ENCODE measurements around the gene ZDHHC8. TPM values are rescaled to one million over a fixed set of nuclear protein-coding genes. Genes with fewer than 3 reads are reported as not detected.

The ZDHHC8 gene, protein sequence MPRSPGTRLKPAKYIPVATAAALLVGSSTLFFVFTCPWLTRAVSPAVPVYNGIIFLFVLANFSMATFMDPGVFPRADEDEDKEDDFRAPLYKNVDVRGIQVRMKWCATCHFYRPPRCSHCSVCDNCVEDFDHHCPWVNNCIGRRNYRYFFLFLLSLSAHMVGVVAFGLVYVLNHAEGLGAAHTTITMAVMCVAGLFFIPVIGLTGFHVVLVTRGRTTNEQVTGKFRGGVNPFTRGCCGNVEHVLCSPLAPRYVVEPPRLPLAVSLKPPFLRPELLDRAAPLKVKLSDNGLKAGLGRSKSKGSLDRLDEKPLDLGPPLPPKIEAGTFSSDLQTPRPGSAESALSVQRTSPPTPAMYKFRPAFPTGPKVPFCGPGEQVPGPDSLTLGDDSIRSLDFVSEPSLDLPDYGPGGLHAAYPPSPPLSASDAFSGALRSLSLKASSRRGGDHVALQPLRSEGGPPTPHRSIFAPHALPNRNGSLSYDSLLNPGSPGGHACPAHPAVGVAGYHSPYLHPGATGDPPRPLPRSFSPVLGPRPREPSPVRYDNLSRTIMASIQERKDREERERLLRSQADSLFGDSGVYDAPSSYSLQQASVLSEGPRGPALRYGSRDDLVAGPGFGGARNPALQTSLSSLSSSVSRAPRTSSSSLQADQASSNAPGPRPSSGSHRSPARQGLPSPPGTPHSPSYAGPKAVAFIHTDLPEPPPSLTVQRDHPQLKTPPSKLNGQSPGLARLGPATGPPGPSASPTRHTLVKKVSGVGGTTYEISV
- 10 to 100 TPM in 11 of 12 donors, not detected in 1; 31.6 to 62.1 (median 37.2) TPM for polyA plus RNA-seq (ENCODE audit: insufficient read length in 12 of 12)
- long read RNA-seq, donor 1, full-length matches to known transcripts, result 3 of 42 reads
- long read RNA-seq, donor 1, partial matches to known transcripts, result 39 of 42 reads
- long read RNA-seq, donor 1, other reads (novel, unspliced or antisense), result 0 of 42 reads
- long read RNA-seq, donor 2, partial matches to known transcripts, result 0 of 2 reads
- long read RNA-seq, donor 2, other reads (novel, unspliced or antisense), result 0 of 2 reads
- long read RNA-seq, donor 3, full-length matches to known transcripts, result 1 of 1 reads
- long read RNA-seq, donor 3, partial matches to known transcripts, result 0 of 1 reads
- long read RNA-seq, donor 3, other reads (novel, unspliced or antisense), result 0 of 1 reads
- long read RNA-seq, donor 4, partial matches to known transcripts, result 5 of 6 reads
- long read RNA-seq, donor 4, other reads (novel, unspliced or antisense), result 0 of 6 reads
- long read RNA-seq, donor 5, full-length matches to known transcripts, result 9 of 28 reads
- long read RNA-seq, donor 5, partial matches to known transcripts, result 19 of 28 reads
- long read RNA-seq, donor 5, other reads (novel, unspliced or antisense), result 0 of 28 reads
- long read RNA-seq, donor 6, full-length matches to known transcripts, result 1 of 12 reads
- long read RNA-seq, donor 6, partial matches to known transcripts, result 11 of 12 reads
- long read RNA-seq, donor 6, other reads (novel, unspliced or antisense), result 0 of 12 reads
- long read RNA-seq, donor 7, full-length matches to known transcripts, result 2 of 2 reads
- long read RNA-seq, donor 7, partial matches to known transcripts, result 0 of 2 reads
- long read RNA-seq, donor 7, other reads (novel, unspliced or antisense), result 0 of 2 reads
- long read RNA-seq, donor 8, full-length matches to known transcripts, result 5 of 5 reads
- long read RNA-seq, donor 8, partial matches to known transcripts, result 0 of 5 reads
- long read RNA-seq, donor 8, other reads (novel, unspliced or antisense), result 0 of 5 reads
- long read RNA-seq, donor 9, full-length matches to known transcripts, result 2 of 9 reads
- long read RNA-seq, donor 9, partial matches to known transcripts, result 7 of 9 reads
- long read RNA-seq, donor 9, other reads (novel, unspliced or antisense), result 0 of 9 reads
- long read RNA-seq, donor 10, full-length matches to known transcripts, result 4 of 11 reads
- long read RNA-seq, donor 10, partial matches to known transcripts, result 7 of 11 reads
- long read RNA-seq, donor 10, other reads (novel, unspliced or antisense), result 0 of 11 reads
- long read RNA-seq, donor 11, full-length matches to known transcripts, result 3 of 3 reads
- long read RNA-seq, donor 11, partial matches to known transcripts, result 0 of 3 reads
- long read RNA-seq, donor 11, other reads (novel, unspliced or antisense), result 0 of 3 reads

DNA sequence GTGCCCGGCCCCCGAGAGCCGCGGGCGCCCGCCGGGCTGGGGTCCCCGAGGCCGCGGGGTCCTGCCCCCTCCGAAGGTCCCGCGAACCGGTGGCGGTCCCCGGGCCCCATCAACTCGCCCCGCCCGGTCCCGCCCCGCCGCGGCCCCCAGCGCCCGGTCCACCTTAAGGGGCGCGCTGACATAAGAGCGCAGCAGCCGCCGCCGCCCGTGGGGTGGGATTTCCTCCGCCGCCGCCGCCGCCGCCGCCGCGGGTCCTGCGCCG, at the start of gene ZDHHC8:
ZDHHC8 (plus strand) TSS at position 208 of the 262 bp plus-strand sequence. CDS start 144 bp downstream, outside the sequence.
- no peak for DNase-seq

DNA sequence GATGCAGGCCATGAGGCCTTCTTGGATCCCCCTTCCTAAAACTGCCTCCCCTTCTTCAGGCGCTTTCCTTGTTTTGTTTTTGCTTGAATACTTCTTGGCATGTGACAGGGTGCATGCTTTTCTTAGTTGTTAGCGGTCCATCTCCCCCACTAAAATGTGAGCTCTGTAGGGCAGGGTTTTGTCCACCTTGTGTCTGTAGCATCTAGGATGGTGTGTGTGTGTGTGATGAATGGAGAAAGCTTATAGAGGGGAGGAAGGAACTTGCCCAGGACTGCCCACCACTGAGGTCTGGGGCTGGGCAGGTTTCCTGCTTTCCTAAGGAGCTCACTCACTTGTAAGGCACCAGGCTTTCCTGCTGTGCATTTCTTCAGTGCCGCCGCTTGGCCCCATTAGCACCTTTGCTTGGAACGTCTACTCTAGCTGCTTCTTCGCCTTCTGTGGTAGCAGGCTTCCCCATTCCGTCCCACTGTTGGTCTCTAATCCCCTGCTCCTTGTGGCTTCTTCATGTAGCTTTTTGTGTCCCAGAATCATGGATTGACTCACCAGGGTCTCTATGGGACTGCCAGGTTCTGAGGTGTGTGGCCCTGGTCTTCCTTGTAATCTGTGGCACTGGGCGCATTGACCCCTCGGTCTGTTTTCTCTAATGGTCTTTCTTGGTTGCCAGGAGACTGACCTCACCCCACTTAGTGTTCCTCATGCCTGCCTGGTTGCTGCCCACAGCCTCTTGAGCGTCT, 48.3 kb upstream of the ZDHHC8 start:
- DNase-seq, result no peak

DNA sequence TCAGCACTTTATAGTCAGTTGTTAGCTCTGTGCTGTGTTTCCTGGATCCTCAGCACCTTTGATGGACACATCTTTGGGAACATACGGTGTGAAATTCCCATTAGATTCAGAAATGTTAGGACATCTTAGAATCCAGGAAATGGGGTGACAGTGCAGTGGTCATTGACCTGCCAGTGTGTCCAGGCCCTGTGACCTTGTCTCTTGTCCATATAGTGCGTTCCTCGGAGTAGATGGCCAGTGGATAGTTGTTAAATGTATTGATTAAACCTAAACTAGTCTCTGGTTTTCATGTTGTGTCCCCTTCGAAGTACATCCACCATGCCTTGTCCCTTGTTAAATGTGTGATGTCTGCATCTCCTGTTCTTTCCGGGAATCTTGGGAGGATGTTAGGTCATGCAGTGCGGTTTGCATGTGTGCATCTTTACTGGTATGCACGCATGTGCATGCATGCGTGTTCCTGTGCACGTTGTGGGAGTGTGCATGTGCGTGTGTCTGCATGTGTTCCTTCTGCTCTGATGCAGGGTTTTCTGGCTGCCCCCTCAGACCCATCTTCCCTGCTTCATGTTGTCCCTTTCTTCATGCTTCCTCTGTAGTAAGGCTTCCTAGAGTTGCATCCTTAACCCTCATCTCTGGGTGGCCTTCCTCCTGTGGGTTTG, 47.6 kb upstream of the ZDHHC8 start:
- no peak for DNase-seq

DNA sequence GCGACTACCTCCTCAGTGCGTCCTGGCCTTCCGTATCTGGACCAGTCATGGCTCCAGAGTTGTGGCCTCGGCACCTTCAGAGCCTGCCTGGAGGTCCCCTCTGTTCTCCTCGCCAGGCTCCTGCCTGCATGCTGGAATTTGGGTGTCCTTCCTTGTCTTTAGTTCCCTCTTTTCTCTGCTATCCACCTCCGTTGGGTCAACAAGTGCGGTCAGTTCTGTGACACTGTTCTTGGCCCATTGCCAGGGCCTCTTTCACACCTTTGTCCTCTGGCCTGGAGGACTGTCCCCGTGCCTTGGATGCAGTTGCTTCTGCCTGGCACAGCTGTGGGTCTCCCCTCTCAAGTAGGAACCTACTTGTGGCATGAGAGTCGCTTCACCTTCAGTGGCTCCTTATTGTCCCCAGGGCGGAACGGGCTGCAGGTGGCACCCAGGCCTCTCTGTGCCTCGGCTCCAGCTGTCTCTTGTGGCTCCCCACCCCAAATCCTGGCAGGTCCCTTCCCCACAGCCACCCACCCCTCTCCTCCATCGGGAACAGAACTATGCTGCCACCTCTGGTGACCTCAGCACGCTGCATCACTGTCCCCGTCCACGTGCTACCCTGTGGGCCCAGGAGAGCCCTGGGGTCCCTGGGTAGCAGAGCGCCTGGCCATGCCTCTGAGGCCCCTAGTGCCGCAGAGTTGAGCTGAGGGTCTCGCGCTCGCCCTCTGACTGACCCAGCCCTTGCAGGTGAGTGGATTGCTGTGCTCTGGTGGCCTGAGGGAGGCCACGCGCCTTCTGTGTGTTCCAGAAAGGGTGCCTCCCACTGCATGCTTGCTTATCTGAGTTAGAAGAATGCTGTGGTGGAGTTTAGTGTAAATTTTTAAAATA, 46.8 kb upstream of the ZDHHC8 start:
- DNase-seq, result no peak

DNA sequence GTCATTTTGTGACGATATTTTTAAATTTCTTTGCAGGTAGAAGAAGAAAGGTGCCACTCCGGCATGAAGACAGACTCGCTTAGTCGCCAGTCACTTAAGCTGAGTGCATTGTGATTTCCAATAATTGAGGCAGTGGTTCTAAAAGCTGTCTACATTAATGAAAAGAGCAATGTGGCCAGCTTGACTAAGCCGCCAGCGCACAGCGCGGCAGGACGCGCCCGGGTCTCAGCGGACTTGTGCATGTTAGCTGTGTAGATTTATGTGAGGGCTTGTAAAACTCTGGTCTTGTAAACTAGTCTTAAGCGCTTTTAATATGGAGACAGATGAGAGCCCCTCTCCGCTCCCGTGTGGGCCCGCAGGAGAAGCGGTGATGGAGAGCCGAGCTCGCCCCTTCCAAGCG, 46.0 kb upstream of the ZDHHC8 start:
- no peak for DNase-seq

DNA sequence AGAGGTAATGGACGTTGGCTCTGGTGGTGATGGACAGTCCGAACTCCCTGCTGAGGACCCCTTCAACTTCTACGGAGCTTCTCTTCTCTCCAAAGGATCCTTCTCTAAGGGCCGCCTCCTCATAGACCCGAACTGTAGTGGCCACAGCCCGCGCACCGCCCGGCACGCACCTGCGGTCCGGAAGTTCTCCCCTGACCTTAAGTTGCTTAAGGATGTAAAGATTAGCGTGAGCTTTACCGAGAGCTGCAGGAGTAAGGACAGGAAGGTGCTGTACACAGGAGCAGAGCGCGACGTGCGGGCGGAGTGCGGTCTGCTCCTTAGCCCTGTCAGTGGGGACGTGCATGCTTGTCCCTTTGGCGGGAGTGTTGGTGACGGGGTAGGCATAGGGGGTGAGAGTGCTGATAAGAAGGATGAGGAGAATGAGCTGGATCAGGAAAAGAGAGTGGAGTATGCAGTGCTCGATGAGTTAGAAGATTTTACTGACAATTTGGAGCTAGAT, 45.5 kb upstream of the ZDHHC8 start:
- no peak for DNase-seq

DNA sequence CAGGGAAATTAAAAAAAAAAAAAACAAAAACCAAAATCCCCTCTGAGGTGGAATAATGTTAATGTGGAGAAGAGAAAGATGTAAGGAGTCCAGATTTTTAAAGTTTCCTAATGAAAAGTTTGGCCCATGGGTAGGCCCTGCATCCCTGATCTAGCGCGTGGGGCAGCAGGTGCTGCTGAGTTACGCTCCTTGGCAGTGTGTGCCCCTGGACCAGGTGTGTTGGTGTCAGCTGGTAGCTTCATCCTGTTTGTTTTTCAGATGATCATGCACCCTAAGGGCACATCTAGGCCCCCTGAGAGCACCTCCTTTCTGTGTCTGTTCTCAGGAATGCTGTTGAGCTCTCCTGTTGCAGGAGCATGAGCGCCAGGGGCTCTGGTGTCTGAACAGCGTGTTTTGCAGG, 44.8 kb upstream of the ZDHHC8 start:
- DNase-seq, result no peak

DNA sequence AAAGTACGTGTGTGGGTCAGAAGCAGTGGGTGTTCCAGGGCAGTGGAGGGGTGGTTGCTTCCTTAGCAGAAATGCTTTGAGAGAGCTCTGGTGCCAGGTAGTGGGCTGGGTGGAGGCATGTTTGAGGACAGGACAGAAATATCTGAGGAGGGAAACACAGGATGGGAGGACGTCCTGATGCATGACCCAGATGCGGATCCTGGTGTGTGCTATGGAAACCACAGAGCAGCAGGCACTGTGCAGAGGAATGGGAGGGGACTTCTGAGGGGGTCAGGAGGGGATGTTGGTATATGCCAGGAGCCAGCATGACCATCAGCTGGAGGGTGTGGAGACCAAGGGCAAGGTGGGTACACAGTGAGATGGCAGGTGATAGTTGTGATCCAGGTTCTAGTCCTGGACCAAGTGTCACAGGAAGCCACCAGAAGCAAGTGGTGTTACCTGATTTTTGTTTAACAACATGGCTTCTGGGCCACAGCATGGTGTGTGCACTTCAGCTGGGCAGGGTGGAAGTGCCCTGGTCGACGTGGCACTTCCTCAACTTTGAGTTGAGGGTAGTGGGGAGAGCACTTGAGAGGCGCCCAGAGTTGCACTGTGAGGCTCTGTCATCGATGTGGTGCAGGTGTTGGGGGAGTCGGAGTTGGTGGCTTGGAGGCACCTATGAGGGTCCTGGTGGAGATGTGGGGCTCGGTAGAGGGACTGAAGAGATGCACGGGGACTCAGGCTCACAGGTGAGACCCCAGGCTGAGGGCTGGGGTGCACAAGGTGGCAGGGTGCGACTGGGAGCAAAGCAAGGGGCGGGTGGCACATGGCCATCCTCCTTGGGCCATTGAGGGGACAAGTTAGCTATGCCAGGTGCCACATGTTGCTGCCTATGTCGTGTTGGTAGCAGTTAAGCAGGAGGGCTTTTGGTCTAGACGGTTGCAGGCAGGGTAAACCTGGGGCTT, 44.0 kb upstream of the ZDHHC8 start:
- no peak for DNase-seq

DNA sequence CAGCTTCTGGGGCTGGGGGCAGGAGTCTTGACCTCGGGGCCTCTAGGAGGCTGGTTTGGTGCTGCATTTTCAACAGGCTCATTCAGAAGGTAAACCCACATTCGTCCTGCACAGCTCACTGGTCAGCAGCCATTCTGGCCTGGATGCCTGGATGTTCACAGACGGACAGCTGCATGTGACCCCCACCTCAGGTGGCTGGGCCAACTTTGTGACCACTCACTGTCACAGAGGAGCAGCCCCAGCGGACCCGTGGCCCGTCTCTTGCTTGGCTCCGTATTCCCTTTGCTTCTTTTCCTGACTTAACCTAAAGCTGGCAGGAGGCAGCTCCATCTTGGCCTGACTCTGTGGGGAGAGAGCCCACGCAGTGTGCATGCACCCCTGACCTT, 43.3 kb upstream of the ZDHHC8 start:
- DNase-seq, result no peak

DNA sequence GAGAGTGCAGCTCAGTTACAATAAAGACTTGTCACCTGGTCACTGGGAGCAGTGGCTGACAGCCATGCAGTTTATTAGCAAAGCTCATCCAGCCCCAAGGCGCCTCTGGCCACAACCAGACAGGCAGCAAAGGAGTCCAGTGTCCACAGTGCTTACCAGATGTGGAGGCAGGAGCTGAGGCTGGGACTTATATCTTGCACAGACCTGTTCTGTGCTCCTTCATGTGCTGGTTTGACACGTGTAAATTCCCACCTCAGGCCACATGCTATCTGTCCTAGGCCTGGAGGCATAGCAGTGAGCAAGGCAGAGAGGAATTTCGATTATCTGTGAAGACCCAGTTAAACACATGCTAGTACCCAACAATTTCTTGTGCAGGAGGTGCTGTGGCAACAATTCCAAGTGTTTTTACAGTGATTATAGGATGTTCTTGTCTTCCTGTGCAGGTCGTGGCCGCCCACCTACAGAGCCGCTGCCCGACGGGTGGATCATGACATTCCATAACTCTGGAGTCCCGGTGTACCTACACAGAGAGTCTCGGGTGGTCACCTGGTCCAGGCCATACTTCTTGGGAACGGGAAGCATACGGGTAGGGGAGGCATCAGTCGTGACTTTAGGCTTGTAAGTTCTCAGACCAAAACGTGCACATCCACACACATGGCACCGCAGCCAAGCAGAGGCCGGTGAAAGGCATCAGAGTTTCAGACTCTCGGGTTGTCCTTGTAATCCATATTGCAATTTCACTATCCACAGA, 42.2 kb upstream of the ZDHHC8 start:
- DNase-seq, result no peak

DNA sequence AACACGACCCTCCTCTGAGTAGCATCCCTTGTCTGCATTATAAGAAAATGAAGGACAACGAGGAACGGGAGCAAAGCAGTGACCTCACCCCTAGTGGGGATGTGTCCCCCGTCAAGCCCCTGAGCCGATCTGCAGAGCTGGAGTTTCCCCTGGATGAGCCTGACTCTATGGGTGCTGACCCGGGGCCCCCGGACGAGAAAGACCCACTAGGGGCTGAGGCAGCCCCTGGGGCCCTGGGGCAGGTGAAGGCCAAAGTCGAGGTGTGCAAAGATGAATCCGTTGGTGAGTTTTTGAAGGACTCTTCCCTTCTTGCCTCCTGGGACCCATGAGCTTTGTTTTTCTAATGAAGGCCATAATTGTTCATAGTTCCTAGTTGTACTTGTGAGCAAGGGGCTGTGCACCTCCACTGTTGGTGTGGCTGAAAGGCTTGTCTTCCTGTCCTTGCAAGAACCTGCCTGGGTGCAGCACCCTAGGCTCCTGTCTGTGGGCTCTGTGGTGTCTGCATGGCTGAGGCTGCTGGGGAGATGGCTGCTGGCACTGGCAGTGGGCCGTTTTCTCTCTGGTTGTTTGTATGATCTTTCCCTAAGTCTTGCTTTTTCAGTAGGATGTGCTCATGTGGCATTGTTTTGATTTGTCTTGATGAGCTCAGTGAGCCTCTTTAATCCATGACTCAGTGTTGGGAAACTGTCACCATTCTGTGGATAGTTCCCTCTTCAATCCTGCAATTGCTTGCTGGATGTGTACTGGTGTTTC, 41.5 kb upstream of the ZDHHC8 start:
- no peak for DNase-seq

DNA sequence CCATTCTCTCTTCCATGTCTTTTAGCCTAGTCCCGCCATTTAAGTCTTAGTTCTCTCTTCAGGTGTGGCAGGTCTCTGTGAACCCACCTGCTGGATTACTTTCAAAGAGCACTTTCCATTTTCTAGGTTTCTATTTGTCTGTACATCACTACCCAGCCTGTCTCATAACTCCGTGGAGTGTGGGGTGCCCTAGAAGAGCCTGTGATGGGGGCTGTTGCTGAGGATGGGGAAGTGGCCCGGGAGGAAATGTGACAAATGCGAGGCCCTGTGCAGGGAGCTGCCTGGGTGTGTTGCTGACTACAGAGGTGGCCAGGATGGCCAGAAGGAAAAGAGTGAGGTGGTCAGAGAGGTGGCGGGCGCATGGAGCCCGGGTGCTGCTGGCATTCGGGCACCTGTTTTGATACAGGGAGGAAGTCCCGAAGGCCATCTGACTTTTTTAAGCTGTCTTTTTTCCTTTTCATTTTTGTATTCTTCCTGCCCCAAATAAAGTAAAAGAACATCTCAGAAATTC, 40.8 kb upstream of the ZDHHC8 start:
- DNase-seq, result no peak

DNA sequence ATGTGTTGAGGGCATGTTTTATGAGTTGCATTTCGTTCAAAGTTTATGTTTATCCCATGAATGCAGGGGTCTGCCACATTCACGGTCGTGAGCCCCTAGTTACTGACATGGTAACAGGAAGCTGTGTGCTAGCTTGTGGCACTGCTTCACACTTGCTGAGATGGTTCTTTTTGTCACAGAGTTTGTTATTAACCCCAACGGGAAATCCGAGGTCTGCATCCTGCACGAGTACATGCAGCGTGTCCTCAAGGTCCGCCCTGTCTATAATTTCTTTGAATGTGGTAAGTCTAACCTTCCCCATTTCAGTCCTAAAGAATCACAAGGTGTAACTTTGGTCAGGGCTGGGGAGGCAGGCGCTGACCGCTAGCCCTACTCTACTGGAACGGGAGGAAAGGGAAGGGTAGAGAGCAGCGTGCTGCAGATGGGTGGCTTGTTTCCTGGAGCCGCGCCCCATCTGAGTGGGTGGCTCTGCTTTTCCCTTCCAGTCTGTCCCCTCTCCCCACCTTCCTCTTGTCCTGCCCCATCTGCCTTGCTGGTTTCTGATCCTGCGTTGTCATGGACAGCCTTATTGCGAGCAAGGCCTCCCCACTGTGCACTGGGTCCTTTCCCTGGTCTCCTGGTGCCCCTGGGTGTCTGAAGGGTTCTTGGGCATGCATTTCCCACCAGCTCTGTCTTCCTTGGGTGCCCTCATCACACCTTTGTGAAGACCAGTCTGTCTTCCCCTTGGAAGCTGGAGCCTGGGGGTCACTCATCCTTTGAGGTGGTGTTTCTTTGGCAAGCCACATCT, 39.7 kb upstream of the ZDHHC8 start:
- no peak for DNase-seq

DNA sequence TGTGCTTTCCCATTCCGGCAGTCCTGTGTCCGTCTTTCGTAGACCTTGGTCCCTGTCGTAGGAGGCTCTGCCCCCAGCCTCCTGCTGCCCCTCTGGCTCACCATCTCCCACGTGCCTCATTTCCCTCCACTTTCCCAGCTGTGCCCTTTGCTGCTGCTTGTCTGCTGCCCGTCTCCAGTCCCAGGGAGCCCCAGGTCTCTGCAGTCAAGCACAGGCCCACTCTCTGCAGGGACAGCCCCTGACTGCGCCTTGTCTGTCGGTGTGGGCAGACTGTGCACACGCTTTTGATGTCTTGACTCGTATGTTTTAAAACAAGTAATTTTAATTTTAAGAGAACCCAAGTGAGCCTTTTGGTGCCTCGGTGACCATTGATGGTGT, 39.1 kb upstream of the ZDHHC8 start:
- no peak for DNase-seq

All from muscle of arm (tissue), 14 donors.